RWPE2 (cell line): ENCODE results near the gene TMEM150A.
A peak's percentile ranks its signal among the peaks of the same experiment; 100 is the strongest.

Experiments
- ATAC-seq: fragments of 200-7000 bp; cut with Tn5 transposase; 3 replicates; pipeline ENCODE4 v1.9.1; 2021; ENCODE audit warnings: low read depth
- DNase-seq: peaks from one replicate; pipeline ENCODE4 v3.0.0-alpha.2; 2020; ENCODE audit warnings: low spot score
- H3K27ac ChIP-seq: fragments of 450-650 bp; 2 replicates; pipeline ENCODE4 v1.5.1; 2017; ENCODE audit warnings: mild to moderate bottlenecking; ENCODE audit not compliant: poor library complexity, severe bottlenecking
- H3K27me3 ChIP-seq: fragments of 250-450 bp; sonication (Bioruptor Pico); 2 replicates; pipeline ENCODE4 v1.5.1; 2021; ENCODE audit warnings: mild to moderate bottlenecking, moderate library complexity; ENCODE audit not compliant: insufficient read depth, poor library complexity, severe bottlenecking
- H3K36me3 ChIP-seq: fragments of 250-450 bp; sonication (Bioruptor Pico); 2 replicates; pipeline ENCODE4 v1.5.1; 2020; ENCODE audit warnings: low read depth, mild to moderate bottlenecking, moderate library complexity
- H3K4me1 ChIP-seq: fragments of 250-450 bp; sonication (Bioruptor Pico); 2 replicates; pipeline ENCODE4 v1.5.1; 2021; ENCODE audit warnings: mild to moderate bottlenecking, moderate library complexity; ENCODE audit not compliant: insufficient read depth, poor library complexity, severe bottlenecking
- H3K4me3 ChIP-seq: fragments of 250-450 bp; sonication (Bioruptor Pico); 2 replicates; pipeline ENCODE4 v1.5.1; 2021; ENCODE audit warnings: mild to moderate bottlenecking, moderate library complexity; ENCODE audit not compliant: severe bottlenecking
- H3K9me3 ChIP-seq: fragments of 250-450 bp; sonication (Bioruptor Pico); 2 replicates; pipeline ENCODE4 v1.5.1; 2021; ENCODE audit warnings: mild to moderate bottlenecking, moderate library complexity; ENCODE audit not compliant: severe bottlenecking
- CTCF ChIP-seq: fragments of 450-650 bp; IDR thresholded peaks from one replicate; pipeline ENCODE4 v1.5.1; 2017; ENCODE audit warnings: mild to moderate bottlenecking, moderate library complexity; ENCODE audit not compliant: poor library complexity, severe bottlenecking

The TMEM150A gene

GRCh38 chr2:85578243-85579180 lies 24.0 kb downstream of the TMEM150A start:
- Histone ChIP-seq H3K27me3 (no peaks in the 10 kb centered on the region), H3K36me3 (peaks cover 18% of the 10 kb centered on the region), H3K4me3 (peak overlapping the region; percentile 41), H3K4me1 (peaks cover 12% of the 10 kb centered on the region), H3K27ac (peak overlapping the region; percentile 51), H3K9me3 (no peaks in the 10 kb centered on the region)
- no peak for DNase-seq
- ATAC-seq = peak; percentile 26; the same call in 1 of the 3 replicates
- TF ChIP-seq CTCF = no peak

- ATAC-seq (peak; percentile 97), DNase-seq (peak; percentile 89)
- Histone ChIP-seq H3K27me3 (no peaks in the 10 kb centered on the region), H3K4me1 (peaks cover 12% of the 10 kb centered on the region), H3K9me3 (no peaks in the 10 kb centered on the region), H3K27ac (peak within 1 kb of the TSS; percentile 51), H3K36me3 (peaks cover 18% of the 10 kb centered on the region), H3K4me3 (peak within 1 kb of the TSS; percentile 41)
- no peak for TF ChIP-seq CTCF
Measured at GRCh38 chr2:85577386-85578242, 24.9 kb downstream of the TMEM150A start, which contains the start of gene VAMP8. Gene VAMP8 (plus strand): TSS chr2:85577586. CDS start chr2:85577647, 61 bp downstream.

- no peak for TF ChIP-seq CTCF
- DNase-seq = no peak
- peak overlapping the region; percentile 41 for H3K4me3 ChIP-seq
- peaks cover 12% of the 10 kb centered on the region for H3K4me1 ChIP-seq
- ATAC-seq = no peak
- peak overlapping the region; percentile 51 for H3K27ac ChIP-seq
- H3K36me3 ChIP-seq = peaks cover 18% of the 10 kb centered on the region
- no peaks in the 10 kb centered on the region for H3K27me3 ChIP-seq
- H3K9me3 ChIP-seq = no peaks in the 10 kb centered on the region
Measured at GRCh38 chr2:85577063-85577385, 25.5 kb downstream of the TMEM150A start.

- no peak for TF ChIP-seq CTCF
- no peak for ATAC-seq
- no peak overlapping the region for H3K27ac ChIP-seq
Measured at GRCh38 chr2:85575739-85576138, 26.8 kb downstream of the TMEM150A start.

More at GRCh38 chr2:85575739-85576138, 26.8 kb downstream of the TMEM150A start:
- DNase-seq = no peak
- H3K4me3 ChIP-seq = no peak overlapping the region
- H3K27me3 ChIP-seq = no peaks in the 10 kb centered on the region
- H3K9me3 ChIP-seq = no peaks in the 10 kb centered on the region
- peaks cover 12% of the 10 kb centered on the region for H3K4me1 ChIP-seq
- H3K36me3 ChIP-seq = peaks cover 15% of the 10 kb centered on the region
